Measurements from ENCODE around the gene RNASE1.
"Not testable (repeated sequence)": the region's sequence is repeated elsewhere in the genome, so short reads cannot be mapped to it uniquely, and the experiment has no call there.

Gene RNASE1

GRCh38 chr14:20820063-20820904, 17.6 kb upstream of the RNASE1 start:
- ChIA-PET CTCF (no interaction called here), POLR2A (no interaction called here)
- no peak overlapping the region for H3K4me3 ChIP-seq (ENCODE audit: low read depth, low read length)
- no peak for DNase-seq (ENCODE audit: low read depth, low spot score)
- no peak for TF ChIP-seq CTCF (IDR thresholded peaks at IDR 0.05; ENCODE audit: insufficient read depth, low read length, missing control alignments)

- TF ChIP-seq CTCF (IDR thresholded peaks at IDR 0.05; ENCODE audit: insufficient read depth, low read length, missing control alignments) = no peak
- CTCF ChIA-PET = interaction anchor here (0.6 kb wide), 1 partner anchor 286 kb away, joined by 4 read pairs; no protein-coding TSS in a partner anchor
- no peak overlapping the region for H3K4me3 ChIP-seq (ENCODE audit: low read depth, low read length)
- DNase-seq (ENCODE audit: low read depth, low spot score) = no peak
- POLR2A ChIA-PET = no interaction called here
These were observed 16.2 kb upstream of the RNASE1 start for GRCh38 chr14:20818861-20819260.

GRCh38 chr14:20815946-20816345, 13.3 kb upstream of the RNASE1 start:
- CTCF ChIA-PET; DNase-seq (ENCODE audit: low read depth, low spot score); POLR2A ChIA-PET: not testable (repeated sequence)

GRCh38 chr14:20811986-20812975, 9.6 kb upstream of the RNASE1 start:
- CTCF ChIA-PET = no interaction called here
- POLR2A ChIA-PET = no interaction called here

More at GRCh38 chr14:20815946-20816345, 13.3 kb upstream of the RNASE1 start:
- H3K4me3 ChIP-seq (ENCODE audit: low read depth, low read length) = not testable (repeated sequence)

GRCh38 chr14:20809917-20810316, 7.3 kb upstream of the RNASE1 start:
- TF ChIP-seq CTCF (IDR thresholded peaks at IDR 0.05; ENCODE audit: insufficient read depth, low read length, missing control alignments) = no peak
- ChIA-PET POLR2A (no interaction called here), CTCF (no interaction called here)
- no peak for DNase-seq (ENCODE audit: low read depth, low spot score)
- no peak overlapping the region for H3K4me3 ChIP-seq (ENCODE audit: low read depth, low read length)

More at GRCh38 chr14:20811986-20812975, 9.6 kb upstream of the RNASE1 start:
- no peak for TF ChIP-seq CTCF (IDR thresholded peaks at IDR 0.05; ENCODE audit: insufficient read depth, low read length, missing control alignments)
- H3K4me3 ChIP-seq (ENCODE audit: low read depth, low read length) = no peak overlapping the region
- DNase-seq (ENCODE audit: low read depth, low spot score) = no peak

- TF ChIP-seq CTCF (IDR thresholded peaks at IDR 0.05; ENCODE audit: insufficient read depth, low read length, missing control alignments) = no peak
- DNase-seq (ENCODE audit: low read depth, low spot score) = no peak
- POLR2A ChIA-PET = interaction anchor here (0.7 kb wide), 1 partner anchor 10 kb away, joined by 3 read pairs; no protein-coding TSS in a partner anchor
- no peak overlapping the region for H3K4me3 ChIP-seq (ENCODE audit: low read depth, low read length)
- CTCF ChIA-PET = interaction anchor here (1.5 kb wide), 1 partner anchor 51 kb away, joined by 4 read pairs; no protein-coding TSS in a partner anchor
These were observed 5.5 kb upstream of the RNASE1 start for GRCh38 chr14:20808162-20808483.
